HEK293 (cell line): Measurements from ENCODE around the gene RHOG.

ENCODE experiments used
- CTCF ChIA-PET: fragments of 350-600 bp; formaldehyde crosslinking; extraction: SDS; loops from one replicate; lab custom pipeline; 2021; ENCODE audit warnings: antibody characterized with exemption; lab: Yijun Ruan, JAX
- POLR2A ChIA-PET: fragments of 300-600 bp; formaldehyde crosslinking; extraction: SDS; loops from one replicate; lab custom pipeline; 2020; ENCODE audit warnings: antibody characterized with exemption, inconsistent platforms; lab: Yijun Ruan, JAX
- H3K27ac ChIP-seq: fragments of 200-500 bp; sonication (Bioruptor generic); 2 replicates; pipeline ENCODE4 v1.5.1; 2014; ENCODE audit warnings: low read depth, low read length, control low read depth, inconsistent platforms; ENCODE audit errors: extremely low read depth
- H3K36me3 ChIP-seq, 2 experiments: fragments of 200-500 bp in 1 of 2; sonication (Bioruptor generic) in 1 of 2; 1 replicate in 1 of 2; 2 replicates in 1 of 2; pipeline ENCODE4 v1.5.1; 2014 to 2017; ENCODE audit warnings: inconsistent platforms in 2 of 2, low read length in 2 of 2; ENCODE audit not compliant: control insufficient read depth in 2 of 2, insufficient read depth in 1 of 2
- H3K4me1 ChIP-seq: fragments of 200-500 bp; sonication (Bioruptor generic); 2 replicates; pipeline ENCODE4 v1.5.1; 2014; ENCODE audit warnings: mild to moderate bottlenecking, low read length, inconsistent platforms; ENCODE audit not compliant: control insufficient read depth, insufficient read depth
- H3K4me3 ChIP-seq: 2 replicates; pipeline ENCODE4 v1.5.1; 2011; ENCODE audit warnings: low read depth, mild to moderate bottlenecking, control low read depth, low read length, moderate library complexity
- H3K9me3 ChIP-seq: fragments of 200-500 bp; sonication (Bioruptor generic); 2 replicates; pipeline ENCODE4 v1.5.1; 2014; ENCODE audit warnings: low read depth, low read length, inconsistent platforms; ENCODE audit not compliant: control insufficient read depth, insufficient read depth
- ELK4 ChIP-seq: IDR thresholded peaks from 2 replicates; pipeline ENCODE4 v1.6.1; 2011; ENCODE audit warnings: mild to moderate bottlenecking, low read depth, low read length, borderline replicate concordance
- HOXA7 ChIP-seq: sonication (generic); formaldehyde crosslinking; IDR thresholded peaks from 2 replicates; pipeline ENCODE4 v1.8.1; 2022; ENCODE audit warnings: missing genetic modification reagents, borderline replicate concordance
- REST ChIP-seq: fragments of 450-650 bp; formaldehyde crosslinking; IDR thresholded peaks from 2 replicates; pipeline ENCODE4 v1.5.1; 2016; ENCODE audit warnings: missing biosample characterization, missing genetic modification characterization
- SCRT1 ChIP-seq: fragments of 450-650 bp; formaldehyde crosslinking; IDR thresholded peaks from 2 replicates; pipeline ENCODE4 v1.5.1; 2016; ENCODE audit warnings: missing biosample characterization, missing genetic modification characterization, borderline replicate concordance
- YY1 ChIP-seq: fragments of 450-650 bp; formaldehyde crosslinking; IDR thresholded peaks from 2 replicates; pipeline ENCODE4 v1.5.1; 2018; ENCODE audit warnings: missing biosample characterization, missing genetic modification characterization
- ZNF155 ChIP-seq: fragments of 450-650 bp; formaldehyde crosslinking; IDR thresholded peaks from 2 replicates; pipeline ENCODE4 v1.5.1; 2016; ENCODE audit warnings: missing biosample characterization, missing genetic modification characterization
- ZNF157 ChIP-seq: fragments of 450-650 bp; formaldehyde crosslinking; IDR thresholded peaks from 2 replicates; pipeline ENCODE4 v1.5.1; 2016; ENCODE audit warnings: missing biosample characterization, missing genetic modification characterization
- ZNF174 ChIP-seq: fragments of 450-650 bp; formaldehyde crosslinking; IDR thresholded peaks from 2 replicates; pipeline ENCODE4 v1.5.0; 2017; ENCODE audit warnings: missing biosample characterization, mild to moderate bottlenecking, missing genetic modification characterization
- ZNF488 ChIP-seq: fragments of 450-650 bp; formaldehyde crosslinking; IDR thresholded peaks from 2 replicates; pipeline ENCODE4 v1.5.1; 2016; ENCODE audit warnings: missing biosample characterization, missing genetic modification characterization
- ZNF514 ChIP-seq: fragments of 450-650 bp; formaldehyde crosslinking; IDR thresholded peaks from 2 replicates; pipeline ENCODE4 v1.5.1; 2016; ENCODE audit warnings: missing biosample characterization, missing genetic modification characterization
- ZNF518A ChIP-seq: fragments of 450-650 bp; formaldehyde crosslinking; conservative IDR thresholded peaks from 2 replicates; pipeline ENCODE4 v1.5.1; 2016; ENCODE audit warnings: low read depth, missing biosample characterization, missing genetic modification characterization
- ZNF521 ChIP-seq: fragments of 450-650 bp; formaldehyde crosslinking; IDR thresholded peaks from 2 replicates; pipeline ENCODE4 v1.5.1; 2017; ENCODE audit warnings: missing biosample characterization, mild to moderate bottlenecking, missing genetic modification characterization
- ZNF529 ChIP-seq: fragments of 450-650 bp; formaldehyde crosslinking; IDR thresholded peaks from 2 replicates; pipeline ENCODE4 v1.5.1; 2017; ENCODE audit warnings: missing genetic modification characterization, missing biosample characterization; ENCODE audit not compliant: insufficient replicate concordance
- ZNF571 ChIP-seq: fragments of 450-650 bp; formaldehyde crosslinking; IDR thresholded peaks from 2 replicates; pipeline ENCODE4 v1.5.0; 2017; ENCODE audit warnings: missing biosample characterization, missing genetic modification characterization
- ZNF596 ChIP-seq: fragments of 450-650 bp; IDR thresholded peaks from 2 replicates; pipeline ENCODE4 v1.5.0; 2018; ENCODE audit warnings: missing biosample characterization, mild to moderate bottlenecking, missing genetic modification characterization, moderate library complexity
- ZNF623 ChIP-seq: fragments of 450-650 bp; formaldehyde crosslinking; IDR thresholded peaks from 2 replicates; pipeline ENCODE4 v1.5.1; 2016; ENCODE audit warnings: missing biosample characterization, missing genetic modification characterization
- ZNF639 ChIP-seq: fragments of 450-650 bp; formaldehyde crosslinking; IDR thresholded peaks from 2 replicates; pipeline ENCODE4 v1.5.1; 2016; ENCODE audit warnings: missing biosample characterization, missing genetic modification characterization
- ZNF645 ChIP-seq: fragments of 450-650 bp; formaldehyde crosslinking; IDR thresholded peaks from 2 replicates; pipeline ENCODE4; 2016; ENCODE audit warnings: missing biosample characterization, missing genetic modification characterization
- ZNF658 ChIP-seq: fragments of 450-650 bp; formaldehyde crosslinking; IDR thresholded peaks from 2 replicates; pipeline ENCODE4; 2016; ENCODE audit warnings: missing biosample characterization, missing genetic modification characterization
- ZNF830 ChIP-seq: fragments of 450-650 bp; IDR thresholded peaks from 2 replicates; pipeline ENCODE4 v1.5.0; 2018; ENCODE audit warnings: missing biosample characterization, missing genetic modification characterization, low read depth, mild to moderate bottlenecking, moderate library complexity
- ZSCAN23 ChIP-seq: fragments of 450-650 bp; formaldehyde crosslinking; IDR thresholded peaks from 2 replicates; pipeline ENCODE4 v1.5.1; 2016; ENCODE audit warnings: missing biosample characterization, missing genetic modification characterization

The RHOG gene

GRCh38 chr11:3886985-3887384, 46.2 kb upstream of the RHOG start:
- Histone ChIP-seq H3K4me1 (no peaks in the 10 kb centered on the region), H3K9me3 (no peaks in the 10 kb centered on the region), H3K27ac (no peak overlapping the region), H3K4me3 (no peak overlapping the region), H3K36me3 (no peaks in the 10 kb centered on the region)
- ChIA-PET CTCF (no interaction called here), POLR2A (interaction anchor here (0.9 kb wide), 1 partner anchor 19 kb away, joined by 3 read pairs; no protein-coding TSS in a partner anchor)
- TF ChIP-seq ZNF596 (tag by site-specific recombination) (no peak), HOXA7 (CRISPR knock-in tag) (no peak), ZNF157 (tag by site-specific recombination) (no peak), ZNF645 (tag by site-specific recombination) (no peak), ZNF830 (tag by site-specific recombination) (no peak), ZNF488 (no peak), ZNF571 (no peak), ZNF155 (no peak), SCRT1 (tag by site-specific recombination) (no peak), ZNF529 (tag by site-specific recombination) (no peak), ZNF514 (tag by site-specific recombination) (no peak), ZNF658 (tag by site-specific recombination) (no peak), ZNF623 (tag by site-specific recombination) (no peak), YY1 (tag by site-specific recombination) (no peak)

GRCh38 chr11:3885855-3886254, 45.1 kb upstream of the RHOG start:
- ChIA-PET POLR2A (interaction anchor here (0.9 kb wide), 1 partner anchor 20 kb away, joined by 3 read pairs; no protein-coding TSS in a partner anchor), CTCF (interaction anchor here (0.9 to 1.5 kb wide), 2 partner anchors 31 to 36 kb away, joined by 3 to 4 read pairs; partner anchors contain the start of gene STIM1)
- H3K27ac ChIP-seq = no peak overlapping the region
- no peaks in the 10 kb centered on the region for H3K9me3 ChIP-seq
- H3K4me1 ChIP-seq = no peaks in the 10 kb centered on the region; the same call in 1 of the 2 replicates
- H3K4me3 ChIP-seq = no peak overlapping the region
- no peaks in the 10 kb centered on the region for H3K36me3 ChIP-seq
- no peak for TF ChIP-seq ZNF518A (tag by site-specific recombination)
- no peak for TF ChIP-seq ZNF488
- TF ChIP-seq REST = no peak
- TF ChIP-seq ZNF639 (tag by site-specific recombination) = no peak
- TF ChIP-seq ZSCAN23 (tag by site-specific recombination) = no peak
- no peak for TF ChIP-seq ZNF174
- TF ChIP-seq ELK4 = no peak
- no peak for TF ChIP-seq ZNF521 (tag by site-specific recombination)
